ENCODE measurements around the gene DNAAF8. TPM values are rescaled to one million over a fixed set of nuclear protein-coding genes. Genes with fewer than 3 reads are reported as not detected.

The DNAAF8 gene
- total and polyA plus RNA-seq, 2 of the 4 experiments (the other 2 are of a cell fraction), result 0.54 to 1.7 TPM

DNA sequence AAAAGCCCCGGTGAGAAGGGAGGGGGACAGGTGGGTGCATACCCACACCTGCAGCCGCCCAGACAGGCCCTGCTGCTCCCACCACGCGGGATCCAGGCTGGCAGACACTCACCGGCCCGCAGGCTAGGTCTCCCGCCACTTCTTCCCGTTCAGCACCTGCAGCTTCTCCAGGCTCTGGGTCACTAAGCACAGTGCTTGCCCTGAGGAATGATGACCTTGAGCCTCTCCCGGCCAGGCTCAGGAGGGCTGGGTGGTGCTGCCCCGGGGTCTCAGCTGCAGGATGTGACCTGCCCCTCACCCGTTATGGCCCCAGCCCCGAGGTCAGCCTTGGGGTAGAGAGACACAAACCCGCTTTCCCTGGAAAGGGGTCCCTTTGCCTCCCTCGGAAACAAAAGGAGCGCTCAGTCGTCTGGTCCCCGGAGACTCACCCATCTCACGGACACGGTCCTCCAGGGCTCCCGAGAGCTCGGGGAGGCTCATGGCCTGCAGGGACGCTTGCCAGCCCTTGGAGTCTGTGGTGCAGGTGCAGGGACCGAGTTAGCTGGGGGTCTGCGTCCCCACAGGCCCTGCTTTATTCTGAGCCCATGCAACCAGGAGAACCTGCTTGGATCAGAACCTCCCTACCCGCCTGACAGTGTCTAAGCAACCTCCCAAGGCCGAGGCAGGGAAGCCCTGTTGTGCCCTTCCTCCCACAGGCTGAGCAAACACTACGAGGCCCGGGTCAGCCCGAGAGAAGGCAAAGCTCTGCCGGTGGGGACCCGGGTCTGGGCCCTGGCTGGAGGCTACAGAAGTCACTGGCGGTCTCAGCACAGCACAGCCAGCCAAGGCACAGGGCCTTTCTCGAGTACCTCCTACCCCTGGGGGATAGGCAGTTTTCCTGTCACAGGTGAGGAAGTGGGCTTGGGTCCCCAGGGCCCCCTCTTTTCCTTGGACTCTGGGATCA is 37.2 kb upstream of the DNAAF8 start (continued):
- TF ChIP-seq ELK1 (IDR thresholded peaks at IDR 0.05; ENCODE audit: borderline replicate concordance, low read depth, low read length), result no peak

GRCh38 chr16:4697848-4698291 is 36.5 kb upstream of the DNAAF8 start:
- intact Hi-C loops (cut with micrococcal nuclease) (no loop called here), in situ Hi-C loops (cut with MboI; ENCODE audit: low sequenced_read_pairs) (no loop called here), dilution Hi-C loops (cut with HindIII; ENCODE audit: low sequenced_read_pairs, unreplicated experiment) (no loop called here)
- Histone ChIP-seq H2BK120ac (ENCODE audit: low read depth, low read length) (no peak overlapping the region), H2BK15ac (ENCODE audit: low read depth, low read length) (no peak overlapping the region), H3K27ac (ENCODE audit: insufficient read depth, low read length) (no peak overlapping the region), H3K14ac (replicated peaks; ENCODE audit: low read depth, low read length) (no peak overlapping the region), H2AK5ac (ENCODE audit: low read depth, low read length) (no peak overlapping the region), H3K4ac (ENCODE audit: low read depth, low read length) (no peak overlapping the region), H3K4me2 (ENCODE audit: low read depth, low read length) (no peak overlapping the region), H3K36me3 (ENCODE audit: control insufficient read depth, insufficient read depth, low read length) (peaks cover 63% of the 10 kb centered on the region), H3K9ac (ENCODE audit: low read depth, low read length) (no peak overlapping the region), H3K9me1 (ENCODE audit: insufficient read depth, low read length) (peaks cover 5% of the 10 kb centered on the region; the same call in 1 of the 2 replicates), H3K79me1 (ENCODE audit: low read depth in 1 of 2, low read length in 2 of 2) (peaks cover 0 to 26% of the 10 kb centered on the region in 2 experiments; a peak in 3 of 4 replicates), H4K8ac (ENCODE audit: low read depth in 2 of 2, low read length in 2 of 2) (no peak overlapping the region), H4K91ac (ENCODE audit: insufficient read depth, low read depth, low read length) (no peak overlapping the region), H2BK5ac (ENCODE audit: low read depth, low read length, poor library complexity, severe bottlenecking) (no peak overlapping the region), H3K4me3 (ENCODE audit: insufficient read depth, low read depth, low read length) (no peak overlapping the region), H3K23ac (ENCODE audit: low read depth, low read length) (no peak overlapping the region), H3K9me3 (ENCODE audit: control insufficient read depth, insufficient read depth, low read length) (no peaks in the 10 kb centered on the region), H2AFZ (replicated peaks; ENCODE audit: low read length, poor library complexity) (no peak overlapping the region), H3K18ac (ENCODE audit: low read depth, low read length) (no peak overlapping the region), H3K27me3 (ENCODE audit: control insufficient read depth, insufficient read depth, low read length) (no peaks in the 10 kb centered on the region), H3K4me1 (ENCODE audit: control insufficient read depth, insufficient read depth, low read length) (peaks cover 6% of the 10 kb centered on the region), H2AK9ac (replicated peaks; ENCODE audit: low read depth, low read length, poor library complexity) (no peak overlapping the region), H4K20me1 (ENCODE audit: insufficient read depth, low read length) (peaks cover 20% of the 10 kb centered on the region), H4K5ac (ENCODE audit: low read depth, low read length) (no peak overlapping the region), H2BK20ac (ENCODE audit: low read depth, low read length) (no peak overlapping the region), H3K56ac (ENCODE audit: extremely low read depth, insufficient read depth, low read length) (no peak overlapping the region)
- ATAC-seq (ENCODE audit: low read depth) (no peak), DNase-seq (no peak)
- no TSS peak for BruUV-seq (replicated peaks)
- no CpG with 5 or more reads among the region's 9 CpGs for WGBS, 2 experiments (ENCODE audit: extremely low coverage in 2 of 2, insufficient read length in 1 of 2)
- ChIA-PET POLR2A (ENCODE audit: unreplicated experiment) (no interaction called here), CTCF (no interaction called here)
- TF ChIP-seq POLR2A (IDR thresholded peaks at IDR 0.05; ENCODE audit: low read depth, low read length), result no peak
- TF ChIP-seq, protein P1, sequence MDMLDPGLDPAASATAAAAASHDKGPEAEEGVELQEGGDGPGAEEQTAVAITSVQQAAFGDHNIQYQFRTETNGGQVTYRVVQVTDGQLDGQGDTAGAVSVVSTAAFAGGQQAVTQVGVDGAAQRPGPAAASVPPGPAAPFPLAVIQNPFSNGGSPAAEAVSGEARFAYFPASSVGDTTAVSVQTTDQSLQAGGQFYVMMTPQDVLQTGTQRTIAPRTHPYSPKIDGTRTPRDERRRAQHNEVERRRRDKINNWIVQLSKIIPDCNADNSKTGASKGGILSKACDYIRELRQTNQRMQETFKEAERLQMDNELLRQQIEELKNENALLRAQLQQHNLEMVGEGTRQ (IDR thresholded peaks at IDR 0.05; ENCODE audit: low read depth, low read length), result no peak
- TF ChIP-seq SMC3 (IDR thresholded peaks at IDR 0.05; ENCODE audit: low read depth, low read length), result no peak
- TF ChIP-seq CTCF (conservative IDR thresholded peaks at IDR 0.05; ENCODE audit: low read depth, low read length), result no peak

All from IMR-90 (cell line).